MM.1S (cell line): ENCODE data around the gene TEDDM1.

Experiments used
- CTCF ChIP-seq: fragments of 300-600 bp; sonication (generic); IDR thresholded peaks from 2 replicates; pipeline ENCODE4 v1.5.1; 2016; ENCODE audit warnings: antibody characterized with exemption, low read length, mixed read lengths
- EZH2 ChIP-seq: fragments of 300-600 bp; sonication (generic); optimal IDR thresholded peaks from 2 replicates; pipeline ENCODE3; 2017; ENCODE audit warnings: low read depth, mild to moderate bottlenecking, antibody characterized with exemption, low read length, mixed read lengths
- EZH2phosphoT487 ChIP-seq: fragments of 300-600 bp; sonication (generic); IDR thresholded peaks from 2 replicates; pipeline ENCODE4 v1.6.1; 2018; ENCODE audit warnings: antibody characterized with exemption, low read length

GRCh38 chr1:182426442-182427430, 26.3 kb upstream of the TEDDM1 start:
- TF ChIP-seq CTCF (no peak), EZH2 (no peak), EZH2phosphoT487 (no peak)
